Activated naive CD8-positive, alpha-beta T cell treated with anti-CD3 and anti-CD28 coated beads, Interleukin-2, amount 50 U/mL, for 16 hours (primary cell): ENCODE results near the gene CAV2.

Experiments used
- DNase-seq: peaks from one replicate; pipeline ENCODE4 v3.0.0-alpha.2; 2020; ENCODE audit warnings: low read depth, low spot score

Gene CAV2

DNA sequence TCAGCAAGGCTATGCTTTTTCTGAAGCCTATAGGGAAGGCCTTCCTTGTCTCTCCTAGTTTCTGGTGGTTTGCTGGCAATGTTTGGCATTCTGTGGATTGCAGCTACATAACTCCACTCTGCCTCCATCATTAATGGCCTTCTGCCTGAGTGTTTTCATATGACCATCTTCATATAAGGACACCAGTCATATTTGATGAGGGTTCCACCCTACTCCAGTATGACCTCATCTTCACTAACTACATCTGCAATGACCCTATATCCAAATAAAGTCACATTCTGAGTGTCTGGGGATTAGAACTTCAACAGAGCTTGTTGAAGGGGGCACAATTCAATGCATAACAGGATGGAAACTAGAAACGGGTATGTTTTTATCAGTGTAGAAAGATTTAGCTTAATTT lies 47.4 kb downstream of the CAV2 start:
- no peak for DNase-seq

- DNase-seq: no peak
Observed at GRCh38 chr7:116547347-116547746, 47.8 kb downstream of the CAV2 start.

GRCh38 chr7:116548506-116548905 lies 49.0 kb downstream of the CAV2 start:
- DNase-seq: no peak

GRCh38 chr7:116549370-116549769 lies 49.8 kb downstream of the CAV2 start:
- DNase-seq: no peak

GRCh38 chr7:116551692-116552091 lies 52.2 kb downstream of the CAV2 start:
- no peak for DNase-seq

- no peak for DNase-seq
Observed at GRCh38 chr7:116552602-116553001, 53.1 kb downstream of the CAV2 start.

DNA sequence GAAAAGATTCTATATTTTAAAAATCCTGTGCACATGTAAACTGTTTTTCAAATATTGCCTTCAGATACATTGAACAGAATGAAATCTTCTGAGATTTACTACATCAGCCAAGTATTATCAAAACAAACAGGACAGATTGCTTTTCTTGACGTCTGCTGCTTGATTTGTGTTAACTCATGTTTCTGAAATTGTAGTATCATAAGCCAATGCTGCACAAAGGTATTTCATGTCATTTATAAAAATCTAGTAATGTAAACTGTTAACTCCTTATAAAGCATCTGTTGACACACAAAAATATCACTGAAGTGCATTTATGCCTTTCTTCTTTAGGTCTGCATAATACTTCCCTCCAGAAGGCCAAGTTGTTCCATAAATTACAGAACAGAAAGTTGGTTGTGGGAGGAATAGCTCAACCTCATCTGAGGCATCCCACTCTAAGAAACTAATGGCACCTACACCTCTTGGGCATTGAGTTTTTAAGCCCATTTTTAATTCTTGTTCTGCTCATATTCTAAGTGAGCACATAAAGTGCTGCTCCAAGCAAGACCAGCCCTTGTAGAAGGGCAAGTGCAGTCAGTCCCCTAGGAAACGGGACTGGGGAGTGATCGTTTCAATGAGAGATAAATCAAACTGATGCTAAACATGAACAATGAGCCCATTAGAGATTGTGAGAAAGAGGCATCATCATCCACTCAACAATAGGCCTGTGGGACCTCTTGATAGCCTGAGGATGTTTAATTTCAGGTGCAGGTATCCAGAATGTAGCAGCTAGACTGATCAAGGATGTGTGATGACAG lies 53.8 kb downstream of the CAV2 start:
- DNase-seq: no peak

DNA sequence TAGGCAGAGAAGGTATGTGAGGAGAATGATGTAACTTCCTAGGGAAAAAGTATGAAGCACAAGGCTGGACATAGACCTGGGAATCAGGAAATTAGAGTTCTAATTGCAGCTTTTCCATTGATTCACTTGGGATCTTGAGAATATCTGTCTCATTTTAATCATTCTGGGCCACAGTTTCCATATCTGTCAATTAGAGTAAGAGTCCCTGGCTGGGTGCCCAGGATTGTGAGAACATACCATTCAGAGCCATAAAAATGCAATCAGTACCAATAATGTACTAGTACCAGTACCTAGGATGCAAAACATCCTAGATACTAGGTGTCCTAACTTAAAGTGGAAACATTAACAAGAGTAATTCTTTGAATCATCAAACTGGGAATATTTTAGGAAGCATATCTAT lies 54.9 kb downstream of the CAV2 start:
- DNase-seq: no peak

GRCh38 chr7:116554911-116555310 lies 55.4 kb downstream of the CAV2 start:
- DNase-seq: no peak

GRCh38 chr7:116557066-116557585 lies 57.6 kb downstream of the CAV2 start:
- DNase-seq: no peak

DNA sequence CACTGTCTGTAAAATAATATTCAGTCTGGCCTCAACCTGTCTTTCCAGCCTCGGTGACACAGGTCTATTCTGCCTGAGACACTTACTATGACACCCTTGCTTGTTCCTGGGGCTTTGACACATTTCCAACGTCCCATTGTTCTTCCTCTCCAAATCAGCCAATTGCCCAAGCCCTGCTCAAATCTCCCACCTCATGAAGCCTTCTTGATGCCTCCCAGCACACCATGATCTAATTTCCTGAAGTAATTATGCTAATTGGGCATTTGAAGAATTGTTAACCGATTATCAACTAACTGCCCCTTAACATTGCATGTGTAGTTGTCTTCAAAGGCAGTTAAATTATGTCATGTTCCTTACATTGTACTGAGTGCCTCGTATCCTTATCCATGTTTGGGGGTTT lies 58.4 kb downstream of the CAV2 start:
- DNase-seq: no peak
